B cell (primary cell): Measurements from ENCODE around the gene POM121L2. TPM values are rescaled to one million over a fixed set of nuclear protein-coding genes. Genes with fewer than 3 reads are reported as not detected.

Experiments
- ATAC-seq: fragments of 200-7000 bp; cut with Tn5 transposase; one replicate; pipeline ENCODE4 v1.10.0; 2021; ENCODE audit warnings: low read depth, mild to moderate bottlenecking, moderate number of reproducible peaks, moderate library complexity
- CTCF ChIA-PET: fragments of 350-600 bp; sonication (Branson Sonifier 250); formaldehyde crosslinking; loops from one replicate; lab custom pipeline; 2021; ENCODE audit warnings: antibody characterized with exemption, inconsistent platforms; lab: Charles Lee
- POLR2A ChIA-PET: fragments of 350-600 bp; sonication (Branson Sonifier 250); formaldehyde crosslinking; loops from one replicate; lab custom pipeline; 2021; ENCODE audit warnings: antibody characterized with exemption; lab: Charles Lee
- DNase-seq: peaks from one replicate; pipeline ENCODE4 v3.0.0; 2013
- H2AFZ ChIP-seq: 2 replicates; pipeline ENCODE4 v1.6.1; 2012; ENCODE audit warnings: mild to moderate bottlenecking, low read depth, low read length; ENCODE audit not compliant: insufficient read depth, poor library complexity, severe bottlenecking
- H3K27ac ChIP-seq, 2 donors: 1 replicate in 1 of 2; 2 replicates in 1 of 2; pipeline ENCODE4 v1.5.1; 2012 to 2013; ENCODE audit warnings: low read length in 2 of 2, mild to moderate bottlenecking in 2 of 2, moderate library complexity in 1 of 2
- H3K27me3 ChIP-seq, 4 experiments: fragments of 200-600 bp in 1 of 4; sonication (generic) in 1 of 4; replicated peaks in 1 of 4; 1 replicate in 2 of 4; 2 replicates in 2 of 4; pipeline versions ENCODE4 v1.6.1 to v1.7.0; 2013 to 2016; ENCODE audit warnings: low read length in 3 of 4, mild to moderate bottlenecking in 2 of 4, mixed read lengths in 1 of 4, moderate library complexity in 1 of 4; ENCODE audit not compliant: insufficient read depth in 4 of 4, control insufficient read depth in 3 of 4; ENCODE audit errors: control extremely low read depth in 1 of 4
- H3K36me3 ChIP-seq, 2 experiments: replicated peaks in 1 of 2; 1 replicate in 1 of 2; 2 replicates in 1 of 2; pipeline versions ENCODE4 v1.6.1 to v1.7.1; 2013; ENCODE audit warnings: low read length in 1 of 2; ENCODE audit not compliant: insufficient read depth in 2 of 2, control insufficient read depth in 1 of 2; ENCODE audit errors: control extremely low read depth in 1 of 2, extremely low read depth in 1 of 2
- H3K4me1 ChIP-seq, 2 donors: fragments of 200-600 bp in 1 of 2; sonication (generic) in 1 of 2; 1 replicate in 1 of 2; 2 replicates in 1 of 2; pipeline versions ENCODE4 v1.5.1 to v1.6.1; 2013 to 2017; ENCODE audit warnings: low read length in 2 of 2; ENCODE audit not compliant: control insufficient read depth in 2 of 2, insufficient read depth in 2 of 2
- H3K4me2 ChIP-seq: replicated peaks from 2 replicates; pipeline ENCODE3; 2012; ENCODE audit warnings: mild to moderate bottlenecking, low read depth, low read length; ENCODE audit not compliant: poor library complexity, severe bottlenecking
- H3K4me3 ChIP-seq, 5 experiments: fragments of 200-600 bp in 1 of 5; sonication (generic) in 1 of 5; 1 replicate in 3 of 5; 2 replicates in 2 of 5; pipeline versions ENCODE4 v1.5.1 to v1.7.0; 2011 to 2016; ENCODE audit warnings: low read length in 4 of 5, mild to moderate bottlenecking in 4 of 5, low read depth in 2 of 5, control low read depth in 1 of 5, moderate library complexity in 1 of 5; ENCODE audit not compliant: insufficient read depth in 1 of 5; ENCODE audit errors: control extremely low read depth in 1 of 5, extremely low read depth in 1 of 5
- H3K79me2 ChIP-seq: fragments of 200-600 bp; sonication (generic); one replicate; pipeline ENCODE4 v1.6.0; 2016; ENCODE audit warnings: low read length; ENCODE audit not compliant: control insufficient read depth, insufficient read depth
- H3K9ac ChIP-seq: fragments of 200-600 bp; sonication (generic); 2 replicates; pipeline ENCODE4 v1.6.1; 2017; ENCODE audit warnings: mild to moderate bottlenecking, low read length, moderate library complexity
- H3K9me3 ChIP-seq, 3 donors: one replicate each; pipeline versions ENCODE4 v1.6.1 to v1.7.1; 2013; ENCODE audit warnings: low read length in 2 of 3; ENCODE audit not compliant: control insufficient read depth in 2 of 3, insufficient read depth in 1 of 3; ENCODE audit errors: control extremely low read depth in 1 of 3
- H4K20me1 ChIP-seq: 2 replicates; pipeline ENCODE4 v1.6.0; 2012; ENCODE audit warnings: mild to moderate bottlenecking, low read length; ENCODE audit not compliant: insufficient read depth, control insufficient read depth, poor library complexity, severe bottlenecking
- H3K27ac Mint-ChIP-seq: one replicate; pipeline ENCODE4 v1.8.0; 2021; ENCODE audit warnings: mixed read lengths
- H3K27me3 Mint-ChIP-seq: one replicate; pipeline ENCODE4 v1.8.0; 2021; ENCODE audit warnings: mixed read lengths
- H3K4me1 Mint-ChIP-seq: one replicate; pipeline ENCODE4 v1.8.0; 2021; ENCODE audit warnings: mixed read lengths
- H3K4me3 Mint-ChIP-seq: one replicate; pipeline ENCODE4 v1.8.0; 2021; ENCODE audit warnings: mixed read lengths
- H3K9me3 Mint-ChIP-seq: one replicate; pipeline ENCODE4 v1.8.0; 2022; ENCODE audit warnings: mixed read lengths; ENCODE audit not compliant: insufficient read depth
- EZH2 ChIP-seq: IDR thresholded peaks from 2 replicates; pipeline ENCODE4 v1.6.1; 2012; ENCODE audit warnings: borderline replicate concordance, low read depth, mild to moderate bottlenecking, moderate library complexity, low read length; ENCODE audit not compliant: insufficient read depth, poor library complexity, severe bottlenecking
- WGBS: methylation state at CpG from one replicate; pipeline ENCODE4 v1.1.5; 2013; ENCODE audit warnings: missing lambda C conversion rate; ENCODE audit not compliant: insufficient coverage; 5-methylcytosine and 5-hydroxymethylcytosine counted together
- intact Hi-C: fragments of 100-400 bp; cut with micrococcal nuclease; formaldehyde crosslinking; loops from one replicate; pipeline ENCODE4 v1.10.0; 2022
- polyA plus RNA-seq: library from polyadenylated mRNA; depleted of rRNA; stranded (reverse); fragments of >200 nt; gene quantifications from 2 replicates; pipeline ENCODE4 v1.2.3, GENCODE V29; 2012
- total RNA-seq, 2 donors: library from RNA; stranded (reverse); fragments of 120-200 nt in 1 of 2; gene quantifications; 1 replicate in 1 of 2; 2 replicates in 1 of 2; pipeline versions ENCODE4 v1.2.3 to v1.2.4, GENCODE V29; 2013 to 2022
- TF ChIP-seq, protein P1 (sequence below): fragments of 200-600 bp; IDR thresholded peaks from one replicate; pipeline ENCODE4 v1.8.0; 2022; ENCODE audit warnings: antibody characterized with exemption, mild to moderate bottlenecking

Gene POM121L2
- total and polyA plus RNA-seq, 2 donors (not counting 1 experiment from before 2014, with no cell fraction given), result not detected

DNA sequence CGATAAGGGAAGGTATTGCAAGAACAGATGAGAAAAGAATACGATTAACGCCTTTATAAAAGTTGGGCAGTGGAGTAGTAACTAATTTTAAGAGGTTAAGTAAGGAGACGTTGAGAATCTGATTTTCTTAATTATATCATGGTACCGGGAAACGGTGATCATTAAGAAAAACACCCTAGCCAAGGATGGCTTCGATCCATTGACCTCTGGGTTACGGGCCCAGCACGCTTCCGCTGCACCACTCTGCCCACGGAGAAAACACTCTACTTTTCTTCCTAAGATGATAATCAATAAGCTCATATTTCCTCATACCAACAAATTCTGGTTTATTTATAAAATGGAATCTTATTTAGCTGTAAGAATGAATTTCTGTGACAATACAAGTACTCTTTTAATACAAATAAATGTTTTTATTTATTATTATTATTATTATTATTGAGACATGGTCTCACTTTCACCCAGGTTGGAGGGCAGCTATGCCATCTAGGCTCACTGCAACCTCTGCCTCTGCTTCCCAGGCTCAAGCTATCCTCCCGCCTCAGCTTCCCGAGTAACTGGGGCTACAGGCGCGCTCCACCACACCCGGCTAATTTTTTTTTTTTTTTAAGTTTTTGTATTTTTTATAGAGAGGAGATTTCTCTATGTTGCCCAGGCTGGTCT, 8.3 kb downstream of the POM121L2 start:
- ATAC-seq, result no peak
- H3K9ac ChIP-seq, result no peak overlapping the region
- Mint-ChIP-seq H3K9me3 (no peaks in the 10 kb centered on the region), H3K4me1 (no peaks in the 10 kb centered on the region), H3K4me3 (no peak overlapping the region), H3K27ac (no peak overlapping the region), H3K27me3 (peaks cover 71% of the 10 kb centered on the region)
- no peaks in the 10 kb centered on the region for H3K36me3 ChIP-seq
- no peaks in the 10 kb centered on the region for H3K4me1 ChIP-seq
- WGBS, result 100% methylated on average over 1 of the region's 16 CpGs
- H2AFZ ChIP-seq, result no peak overlapping the region
- H3K27ac ChIP-seq, result no peak overlapping the region
- no peaks in the 10 kb centered on the region for H4K20me1 ChIP-seq
- no peak for DNase-seq
- no peak overlapping the region for H3K4me2 ChIP-seq
- ChIA-PET CTCF (interaction anchor here (1.7 to 2.6 kb wide), 2 partner anchors 9 to 11 kb away, joined by 7 to 12 read pairs; no protein-coding TSS in a partner anchor), POLR2A (no interaction called here)
- H3K9me3 ChIP-seq, result peaks cover 0 to 21% (median 5%) of the 10 kb centered on the region in 3 donors
- no peaks in the 10 kb centered on the region for H3K79me2 ChIP-seq
- intact Hi-C loops, result no loop called here
- H3K27me3 ChIP-seq, result peaks cover 0 to 46% (median 30%) of the 10 kb centered on the region in 4 experiments
- no peak overlapping the region for H3K4me3 ChIP-seq
- TF ChIP-seq EZH2, result no peak
- TF ChIP-seq, protein P1, sequence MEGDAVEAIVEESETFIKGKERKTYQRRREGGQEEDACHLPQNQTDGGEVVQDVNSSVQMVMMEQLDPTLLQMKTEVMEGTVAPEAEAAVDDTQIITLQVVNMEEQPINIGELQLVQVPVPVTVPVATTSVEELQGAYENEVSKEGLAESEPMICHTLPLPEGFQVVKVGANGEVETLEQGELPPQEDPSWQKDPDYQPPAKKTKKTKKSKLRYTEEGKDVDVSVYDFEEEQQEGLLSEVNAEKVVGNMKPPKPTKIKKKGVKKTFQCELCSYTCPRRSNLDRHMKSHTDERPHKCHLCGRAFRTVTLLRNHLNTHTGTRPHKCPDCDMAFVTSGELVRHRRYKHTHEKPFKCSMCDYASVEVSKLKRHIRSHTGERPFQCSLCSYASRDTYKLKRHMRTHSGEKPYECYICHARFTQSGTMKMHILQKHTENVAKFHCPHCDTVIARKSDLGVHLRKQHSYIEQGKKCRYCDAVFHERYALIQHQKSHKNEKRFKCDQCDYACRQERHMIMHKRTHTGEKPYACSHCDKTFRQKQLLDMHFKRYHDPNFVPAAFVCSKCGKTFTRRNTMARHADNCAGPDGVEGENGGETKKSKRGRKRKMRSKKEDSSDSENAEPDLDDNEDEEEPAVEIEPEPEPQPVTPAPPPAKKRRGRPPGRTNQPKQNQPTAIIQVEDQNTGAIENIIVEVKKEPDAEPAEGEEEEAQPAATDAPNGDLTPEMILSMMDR, result no peak
